Measurements from ENCODE around the gene GPR161. TPM values are rescaled to one million over a fixed set of nuclear protein-coding genes. Genes with fewer than 3 reads are reported as not detected.

Gene GPR161
- total and polyA plus RNA-seq, 2 experiments from 2014 or later = 7.9 to 11.6 TPM

DNA sequence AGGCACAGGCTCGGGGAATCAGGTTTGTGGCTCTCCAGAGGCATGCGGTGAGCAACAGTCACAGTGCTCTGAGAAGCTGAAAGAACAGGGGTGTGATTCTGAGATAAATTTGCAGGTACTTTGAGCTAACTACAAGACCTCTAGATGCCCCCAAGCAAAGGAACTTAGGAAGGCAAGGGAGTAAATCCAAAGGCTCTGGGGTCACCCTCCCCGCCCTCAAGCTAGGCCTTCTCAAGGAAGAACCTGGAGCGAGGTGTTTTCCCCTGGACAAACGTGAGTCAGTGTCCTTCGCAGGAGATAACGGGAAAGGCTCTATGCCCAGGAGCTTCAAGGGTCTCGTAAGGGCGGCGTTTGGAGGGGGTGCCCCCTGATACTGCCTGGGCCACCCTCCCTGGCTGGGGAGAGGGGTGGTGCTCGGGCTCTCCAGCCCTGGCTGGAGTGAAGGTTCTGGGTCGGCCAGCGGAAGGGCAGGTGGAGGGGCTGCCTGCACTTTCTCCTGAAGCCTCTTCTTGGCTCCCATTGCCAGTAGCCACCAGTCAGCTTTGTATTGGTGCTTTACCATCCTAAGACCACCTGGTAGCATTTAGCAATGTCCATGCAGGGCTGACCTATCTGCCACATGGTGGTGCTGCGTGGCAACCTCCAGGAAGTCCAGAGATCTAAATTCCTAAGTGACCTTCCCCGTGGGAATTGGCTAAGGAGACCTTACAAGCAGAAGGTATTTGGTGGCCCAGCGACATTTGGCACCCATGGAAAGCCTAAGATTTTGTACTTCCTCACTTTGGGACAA is 44.0 kb downstream of the GPR161 start:
- TF ChIP-seq, protein P1, sequence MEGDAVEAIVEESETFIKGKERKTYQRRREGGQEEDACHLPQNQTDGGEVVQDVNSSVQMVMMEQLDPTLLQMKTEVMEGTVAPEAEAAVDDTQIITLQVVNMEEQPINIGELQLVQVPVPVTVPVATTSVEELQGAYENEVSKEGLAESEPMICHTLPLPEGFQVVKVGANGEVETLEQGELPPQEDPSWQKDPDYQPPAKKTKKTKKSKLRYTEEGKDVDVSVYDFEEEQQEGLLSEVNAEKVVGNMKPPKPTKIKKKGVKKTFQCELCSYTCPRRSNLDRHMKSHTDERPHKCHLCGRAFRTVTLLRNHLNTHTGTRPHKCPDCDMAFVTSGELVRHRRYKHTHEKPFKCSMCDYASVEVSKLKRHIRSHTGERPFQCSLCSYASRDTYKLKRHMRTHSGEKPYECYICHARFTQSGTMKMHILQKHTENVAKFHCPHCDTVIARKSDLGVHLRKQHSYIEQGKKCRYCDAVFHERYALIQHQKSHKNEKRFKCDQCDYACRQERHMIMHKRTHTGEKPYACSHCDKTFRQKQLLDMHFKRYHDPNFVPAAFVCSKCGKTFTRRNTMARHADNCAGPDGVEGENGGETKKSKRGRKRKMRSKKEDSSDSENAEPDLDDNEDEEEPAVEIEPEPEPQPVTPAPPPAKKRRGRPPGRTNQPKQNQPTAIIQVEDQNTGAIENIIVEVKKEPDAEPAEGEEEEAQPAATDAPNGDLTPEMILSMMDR (conservative IDR thresholded peaks at IDR 0.05; ENCODE audit: low read depth in 2 of 2) = peak; percentile 33 to 77; a peak in 3 of 4 replicates
- TF ChIP-seq, protein P2, sequence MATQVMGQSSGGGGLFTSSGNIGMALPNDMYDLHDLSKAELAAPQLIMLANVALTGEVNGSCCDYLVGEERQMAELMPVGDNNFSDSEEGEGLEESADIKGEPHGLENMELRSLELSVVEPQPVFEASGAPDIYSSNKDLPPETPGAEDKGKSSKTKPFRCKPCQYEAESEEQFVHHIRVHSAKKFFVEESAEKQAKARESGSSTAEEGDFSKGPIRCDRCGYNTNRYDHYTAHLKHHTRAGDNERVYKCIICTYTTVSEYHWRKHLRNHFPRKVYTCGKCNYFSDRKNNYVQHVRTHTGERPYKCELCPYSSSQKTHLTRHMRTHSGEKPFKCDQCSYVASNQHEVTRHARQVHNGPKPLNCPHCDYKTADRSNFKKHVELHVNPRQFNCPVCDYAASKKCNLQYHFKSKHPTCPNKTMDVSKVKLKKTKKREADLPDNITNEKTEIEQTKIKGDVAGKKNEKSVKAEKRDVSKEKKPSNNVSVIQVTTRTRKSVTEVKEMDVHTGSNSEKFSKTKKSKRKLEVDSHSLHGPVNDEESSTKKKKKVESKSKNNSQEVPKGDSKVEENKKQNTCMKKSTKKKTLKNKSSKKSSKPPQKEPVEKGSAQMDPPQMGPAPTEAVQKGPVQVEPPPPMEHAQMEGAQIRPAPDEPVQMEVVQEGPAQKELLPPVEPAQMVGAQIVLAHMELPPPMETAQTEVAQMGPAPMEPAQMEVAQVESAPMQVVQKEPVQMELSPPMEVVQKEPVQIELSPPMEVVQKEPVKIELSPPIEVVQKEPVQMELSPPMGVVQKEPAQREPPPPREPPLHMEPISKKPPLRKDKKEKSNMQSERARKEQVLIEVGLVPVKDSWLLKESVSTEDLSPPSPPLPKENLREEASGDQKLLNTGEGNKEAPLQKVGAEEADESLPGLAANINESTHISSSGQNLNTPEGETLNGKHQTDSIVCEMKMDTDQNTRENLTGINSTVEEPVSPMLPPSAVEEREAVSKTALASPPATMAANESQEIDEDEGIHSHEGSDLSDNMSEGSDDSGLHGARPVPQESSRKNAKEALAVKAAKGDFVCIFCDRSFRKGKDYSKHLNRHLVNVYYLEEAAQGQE (IDR thresholded peaks at IDR 0.05; ENCODE audit: unreplicated experiment) = no peak
- Mint-ChIP-seq H3K36me3 (ENCODE audit: low read depth) (peaks cover 6% of the 10 kb centered on the region; the same call in 2 of the 3 replicates), H3K4me3 (no peak overlapping the region), H3K27ac (no peak overlapping the region), H3K27me3 (ENCODE audit: insufficient read depth, low read depth, poor library complexity) (peaks cover 4% of the 10 kb centered on the region), H3K4me1 (peaks cover 12% of the 10 kb centered on the region), H3K9me3 (no peaks in the 10 kb centered on the region)
- Histone ChIP-seq H3K9me2 (ENCODE audit: insufficient read depth) (no peaks in the 10 kb centered on the region), H4K20me1 (replicated peaks; ENCODE audit: insufficient read depth) (no peaks in the 10 kb centered on the region), H3K4me3 (no peak overlapping the region), H3K36me3 (ENCODE audit: insufficient read depth) (no peaks in the 10 kb centered on the region), H3K4me1 (ENCODE audit: insufficient read depth) (no peaks in the 10 kb centered on the region), H3K27me3 (ENCODE audit: insufficient read depth) (no peaks in the 10 kb centered on the region), H3K79me2 (replicated peaks; ENCODE audit: insufficient read depth) (no peaks in the 10 kb centered on the region), H3K4me2 (no peak overlapping the region), H3F3A (replicated peaks; ENCODE audit: low read depth) (no peaks in the 10 kb centered on the region), H3K27ac (ENCODE audit: low read depth) (peak overlapping the region; percentile 19; the same call in 1 of the 2 replicates), H2AFZ (no peak overlapping the region)
- ATAC-seq (peak; percentile 65), DNase-seq (ENCODE audit: low spot score) (peak; percentile 60)

DNA sequence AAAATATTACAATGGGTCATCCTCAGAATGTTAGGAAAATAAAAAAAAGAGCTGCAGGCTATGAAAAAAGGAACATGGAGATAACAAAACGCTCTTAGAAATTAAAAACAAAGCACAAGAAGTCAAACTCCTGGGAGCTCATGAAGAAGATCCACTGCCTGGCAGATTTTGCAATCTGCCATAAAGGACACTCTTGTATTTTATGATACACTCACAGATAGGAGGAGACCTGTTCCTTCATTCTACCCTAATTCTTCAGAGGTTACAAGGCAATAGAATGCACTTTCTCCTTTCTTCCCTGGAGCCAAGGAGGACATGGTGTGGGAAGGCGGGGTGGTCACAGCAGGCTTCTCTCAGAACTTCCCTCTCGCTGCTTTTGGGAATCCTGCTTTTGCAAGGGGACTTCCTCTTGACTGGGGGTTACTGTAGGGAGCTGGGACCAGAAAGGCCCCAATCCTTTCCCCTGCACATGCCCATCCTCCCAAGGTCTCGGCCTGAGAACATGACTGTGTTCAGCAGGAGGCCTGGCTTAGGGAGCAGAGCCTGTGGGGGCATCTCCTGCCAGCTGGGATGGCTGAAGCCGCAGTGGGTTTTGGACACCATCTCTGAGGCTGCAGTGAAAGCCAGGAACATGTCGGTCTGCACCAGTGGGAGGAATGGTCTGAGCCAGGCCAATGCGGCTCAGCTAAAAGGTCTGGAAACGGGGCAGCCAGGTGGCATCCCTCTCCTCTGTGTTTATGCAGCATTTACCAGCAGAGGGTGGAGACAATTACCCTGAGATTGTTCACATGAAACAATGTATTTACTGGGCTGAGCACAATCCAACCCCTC is 44.8 kb downstream of the GPR161 start:
- Histone ChIP-seq H3K27me3 (ENCODE audit: insufficient read depth) (no peaks in the 10 kb centered on the region), H3F3A (replicated peaks; ENCODE audit: low read depth) (no peaks in the 10 kb centered on the region), H3K9me2 (ENCODE audit: insufficient read depth) (no peaks in the 10 kb centered on the region), H3K4me3 (no peak overlapping the region), H3K36me3 (ENCODE audit: insufficient read depth) (no peaks in the 10 kb centered on the region), H3K4me2 (no peak overlapping the region), H4K20me1 (replicated peaks; ENCODE audit: insufficient read depth) (no peaks in the 10 kb centered on the region), H3K27ac (ENCODE audit: low read depth) (peak overlapping the region; percentile 19; the same call in 1 of the 2 replicates), H2AFZ (no peak overlapping the region), H3K4me1 (ENCODE audit: insufficient read depth) (no peaks in the 10 kb centered on the region), H3K79me2 (replicated peaks; ENCODE audit: insufficient read depth) (no peaks in the 10 kb centered on the region)
- no peak overlapping the region for H3K27ac Mint-ChIP-seq
- no peak; the same call in 2 of the 3 replicates for ATAC-seq
- DNase-seq (ENCODE audit: low spot score) = no peak
- no peaks in the 10 kb centered on the region for H3K9me3 Mint-ChIP-seq
- H3K27me3 Mint-ChIP-seq (ENCODE audit: insufficient read depth, low read depth, poor library complexity) = peaks cover 5% of the 10 kb centered on the region
- peaks cover 12% of the 10 kb centered on the region for H3K4me1 Mint-ChIP-seq
- H3K36me3 Mint-ChIP-seq (ENCODE audit: low read depth) = peaks cover 6% of the 10 kb centered on the region; the same call in 2 of the 3 replicates
- H3K4me3 Mint-ChIP-seq = no peak overlapping the region
- TF ChIP-seq NANOG (IDR thresholded peaks at IDR 0.05; ENCODE audit: borderline replicate concordance) = no peak
- TF ChIP-seq ZNF114 (CRISPR knock-in tag; IDR thresholded peaks at IDR 0.05) = no peak
- TF ChIP-seq EZH2 (IDR thresholded peaks at IDR 0.05; ENCODE audit: low read depth, unreplicated experiment) = no peak
- TF ChIP-seq, protein P2 (IDR thresholded peaks at IDR 0.05; ENCODE audit: unreplicated experiment) = no peak
- TF ChIP-seq POLR2AphosphoS5 (IDR thresholded peaks at IDR 0.05; ENCODE audit: low read depth) = no peak
- TF ChIP-seq ZNF331 (CRISPR knock-in tag; IDR thresholded peaks at IDR 0.05; ENCODE audit: low read depth) = no peak
- TF ChIP-seq, protein P1 (conservative IDR thresholded peaks at IDR 0.05; ENCODE audit: low read depth in 2 of 2) = no peak
- no peak for TF ChIP-seq STAT1 (IDR thresholded peaks at IDR 0.05; ENCODE audit: unreplicated experiment)
- no peak for TF ChIP-seq CREB1 (CRISPR knock-in tag; IDR thresholded peaks at IDR 0.05; ENCODE audit: low read depth)
